ENCODE data around the gene XCR1.
"Not testable (repeated sequence)": the region's sequence is repeated elsewhere in the genome, so short reads cannot be mapped to it uniquely, and the experiment has no call there.

The XCR1 gene

DNA sequence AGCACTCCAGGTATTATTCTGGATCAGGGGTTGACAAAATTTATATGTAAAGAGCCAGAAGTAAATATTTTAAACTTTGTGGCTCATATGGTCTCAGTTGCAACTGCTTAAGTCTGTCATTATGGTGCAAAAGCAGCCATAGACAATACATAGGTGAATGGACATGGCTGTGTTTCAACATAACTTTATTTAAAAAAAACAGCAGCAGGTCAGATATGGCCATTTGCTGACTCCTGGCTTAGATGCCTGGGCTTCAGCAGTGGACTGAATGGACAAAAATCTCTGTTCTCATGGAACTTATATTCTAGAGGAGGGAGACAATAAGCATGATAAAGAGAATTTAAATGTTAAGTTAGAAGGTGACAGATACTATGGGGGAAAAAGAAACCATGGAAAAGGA lies 20.0 kb downstream of the XCR1 start:
- H3K27ac ChIP-seq = no peak overlapping the region
- H3K4me3 ChIP-seq = no peak overlapping the region
- no peaks in the 10 kb centered on the region for H3K9me3 ChIP-seq
- no peaks in the 10 kb centered on the region for H3K4me1 ChIP-seq
- H3K4me2 ChIP-seq = no peak overlapping the region
- H3K27me3 ChIP-seq = no peaks in the 10 kb centered on the region
- no peaks in the 10 kb centered on the region for H3K36me3 ChIP-seq
- TF ChIP-seq Cebpa-rat (IDR thresholded peaks at IDR 0.05) = no peak
- H4K20me1 ChIP-seq = no peaks in the 10 kb centered on the region
- no peak overlapping the region for H3K9ac ChIP-seq

DNA sequence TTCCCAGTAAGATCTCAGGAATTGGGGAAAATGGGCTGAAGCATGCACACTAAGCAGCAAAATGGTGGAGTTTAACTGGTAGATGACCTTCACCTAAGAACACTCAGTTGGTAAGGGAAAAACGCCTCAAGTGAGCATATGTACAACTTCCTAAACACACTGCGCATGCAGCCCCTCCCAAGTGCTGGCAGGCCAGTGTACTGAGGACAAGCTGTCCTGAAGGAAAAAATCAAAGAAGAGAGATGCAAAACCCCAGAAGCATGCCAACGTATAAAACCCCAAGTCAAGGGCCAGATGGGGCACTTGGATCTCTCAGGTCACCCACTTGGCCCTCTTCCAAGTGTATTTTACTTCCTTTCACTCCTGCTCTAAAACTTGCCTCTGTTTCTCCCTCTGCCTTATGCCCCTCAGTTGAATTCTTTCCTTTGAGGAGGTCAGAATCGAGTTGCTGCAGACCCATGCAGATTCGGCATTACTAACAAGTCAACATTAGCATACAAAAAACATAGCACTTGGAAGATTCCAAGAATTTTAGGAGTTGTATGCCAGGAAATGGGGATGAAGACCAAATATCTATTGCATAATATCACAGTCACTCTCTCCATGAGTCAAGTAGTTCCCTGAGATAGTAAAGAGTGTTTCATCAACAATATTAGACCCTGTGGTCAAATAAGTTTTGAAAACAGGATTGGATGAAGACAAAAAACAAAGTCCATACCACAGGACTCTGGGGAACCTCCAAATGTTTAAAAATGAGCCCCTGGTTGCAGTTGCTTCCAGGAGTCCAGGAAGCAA lies 20.8 kb downstream of the XCR1 start:
- no peak overlapping the region for H3K4me3 ChIP-seq
- H3K9ac ChIP-seq = no peak overlapping the region
- no peak overlapping the region for H3K27ac ChIP-seq
- H3K9me3 ChIP-seq = no peaks in the 10 kb centered on the region
- no peaks in the 10 kb centered on the region for H3K27me3 ChIP-seq
- no peaks in the 10 kb centered on the region for H3K36me3 ChIP-seq
- no peaks in the 10 kb centered on the region for H3K4me1 ChIP-seq
- no peaks in the 10 kb centered on the region for H4K20me1 ChIP-seq
- TF ChIP-seq Cebpa-rat (IDR thresholded peaks at IDR 0.05) = no peak
- H3K4me2 ChIP-seq = no peak overlapping the region

GRCh38 chr3:46003706-46004105 lies 23.6 kb downstream of the XCR1 start:
- not testable (repeated sequence) for H3K9ac ChIP-seq, H3K4me3 ChIP-seq, H3K4me2 ChIP-seq, H3K27ac ChIP-seq, H3K27me3 ChIP-seq, H3K9me3 ChIP-seq, H3K4me1 ChIP-seq, H4K20me1 ChIP-seq, H3K36me3 ChIP-seq

DNA sequence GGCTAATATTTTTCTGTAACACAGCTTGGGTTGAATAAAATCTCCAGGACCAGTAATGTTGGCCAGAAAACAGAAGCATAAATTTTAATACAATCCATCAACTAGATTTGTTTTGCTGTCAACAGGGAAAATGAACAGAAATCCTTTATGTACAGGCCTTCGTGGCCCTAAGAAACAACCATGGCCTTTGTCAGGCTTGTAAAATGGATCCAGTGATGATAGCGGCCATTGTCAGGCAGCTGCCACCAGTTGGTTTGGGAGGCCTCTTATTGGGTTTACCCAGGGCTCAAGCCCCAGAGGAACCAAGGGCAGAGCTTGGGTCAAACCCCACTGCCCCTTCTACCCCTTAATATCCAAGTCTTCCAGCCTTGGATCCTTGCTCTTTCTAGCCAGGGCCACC lies 26.1 kb downstream of the XCR1 start:
- TF ChIP-seq Cebpa-rat (IDR thresholded peaks at IDR 0.05) = no peak
- Histone ChIP-seq H3K9me3 (no peaks in the 10 kb centered on the region), H3K4me1 (peaks cover 3% of the 10 kb centered on the region; the same call in 1 of the 2 replicates), H3K9ac (no peak overlapping the region), H3K4me2 (no peak overlapping the region), H4K20me1 (no peaks in the 10 kb centered on the region), H3K27me3 (no peaks in the 10 kb centered on the region), H3K36me3 (no peaks in the 10 kb centered on the region), H3K27ac (no peak overlapping the region), H3K4me3 (no peak overlapping the region)

DNA sequence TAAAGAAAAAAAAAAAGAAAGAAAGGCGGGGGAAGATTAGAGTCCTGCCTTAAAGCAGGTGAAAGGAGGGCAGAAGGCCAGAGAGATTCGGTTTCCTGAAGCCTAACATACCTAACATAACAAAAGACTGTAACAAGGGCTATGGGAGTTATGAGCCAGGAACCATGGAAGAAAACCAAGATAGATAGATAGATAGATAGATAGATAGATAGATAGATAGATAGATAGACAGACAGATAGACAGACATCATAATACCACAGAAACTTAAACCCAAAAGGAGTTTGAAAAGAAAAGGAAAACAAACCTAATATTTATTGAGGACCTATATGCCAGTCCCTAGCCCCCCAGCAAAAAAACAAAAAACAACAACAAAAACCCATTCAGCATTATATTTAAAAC lies 29.3 kb downstream of the XCR1 start:
- Histone ChIP-seq H3K27me3 (no peaks in the 10 kb centered on the region), H3K4me3 (no peak overlapping the region), H3K27ac (no peak overlapping the region), H3K9me3 (no peaks in the 10 kb centered on the region), H4K20me1 (peaks cover under 1% of the 10 kb centered on the region; the same call in 1 of the 2 replicates), H3K36me3 (no peaks in the 10 kb centered on the region), H3K9ac (no peak overlapping the region), H3K4me1 (peaks cover 24% of the 10 kb centered on the region), H3K4me2 (no peak overlapping the region)
- TF ChIP-seq Cebpa-rat (IDR thresholded peaks at IDR 0.05) = no peak

- not testable (repeated sequence) for H3K9me3 ChIP-seq, H3K36me3 ChIP-seq, H4K20me1 ChIP-seq, H3K27ac ChIP-seq, H3K9ac ChIP-seq, H3K4me3 ChIP-seq, H3K4me2 ChIP-seq, H3K27me3 ChIP-seq
- H3K4me1 ChIP-seq = peaks cover 28% of the 10 kb centered on the region
These were observed 29.8 kb downstream of the XCR1 start for GRCh38 chr3:45997499-45997898.

GRCh38 chr3:45995236-45996192 lies 31.8 kb downstream of the XCR1 start, which contains the start of gene FYCO1:
Gene FYCO1, minus strand, starts transcription at chr3:45995824. Its CDS starts 10,914 bp downstream, at chr3:45984910.
- H3K4me3 ChIP-seq = peak within 1 kb of the TSS; percentile 96
- peak within 1 kb of the TSS; percentile 90 for H3K4me2 ChIP-seq
- H4K20me1 ChIP-seq = peaks cover 25% of the 10 kb centered on the region
- peaks cover 8% of the 10 kb centered on the region; the same call in 1 of the 2 replicates for H3K36me3 ChIP-seq
- no peaks in the 10 kb centered on the region for H3K9me3 ChIP-seq
- H3K27ac ChIP-seq = peak within 1 kb of the TSS; percentile 95
- H3K4me1 ChIP-seq = peaks cover 42% of the 10 kb centered on the region
- H3K9ac ChIP-seq = peak within 1 kb of the TSS; percentile 94
- no peak for TF ChIP-seq Cebpa-rat (IDR thresholded peaks at IDR 0.05)
- no peaks in the 10 kb centered on the region for H3K27me3 ChIP-seq

DNA sequence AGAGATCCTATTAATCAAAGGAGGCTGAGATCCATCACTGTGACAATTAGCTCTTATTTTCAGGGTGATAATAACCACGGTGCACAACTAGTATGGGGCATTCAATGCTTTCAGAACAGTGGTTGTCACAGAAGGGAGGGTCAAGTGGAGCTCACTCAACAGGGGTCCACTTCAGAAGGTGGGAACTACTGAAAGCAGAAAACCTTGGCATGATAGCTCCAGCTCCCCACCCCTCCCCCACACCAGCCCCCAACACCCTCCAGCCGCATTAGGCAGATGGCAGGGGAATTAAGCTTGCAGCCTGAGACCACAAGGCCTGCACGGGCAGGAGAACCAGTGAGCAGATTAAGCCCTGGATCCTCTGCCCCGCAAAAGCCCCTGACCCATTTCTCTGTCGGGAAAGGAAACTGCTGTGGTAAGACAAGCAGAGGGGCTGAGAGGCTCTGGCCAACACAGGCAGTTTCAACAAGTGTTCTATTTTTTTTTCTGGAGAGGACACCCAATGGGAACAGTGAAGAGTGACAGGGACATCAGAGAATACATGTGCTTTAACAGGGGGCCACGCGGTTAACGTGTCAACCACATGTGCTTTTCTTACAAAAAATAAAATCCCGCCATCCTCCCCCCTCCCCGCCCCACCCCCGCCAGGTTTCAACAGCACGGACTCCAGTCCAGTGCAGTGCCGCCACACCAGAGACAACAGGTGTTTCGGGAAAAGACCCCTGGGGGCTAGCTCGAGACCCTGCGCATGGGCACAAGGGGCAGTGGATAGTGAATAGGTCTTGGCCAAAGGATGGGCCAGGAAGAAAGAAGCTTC lies 32.7 kb downstream of the XCR1 start:
- Histone ChIP-seq H3K9me3 (no peaks in the 10 kb centered on the region), H3K4me3 (peak overlapping the region; percentile 96), H3K27me3 (no peaks in the 10 kb centered on the region), H3K36me3 (peaks cover 8% of the 10 kb centered on the region), H3K27ac (peak overlapping the region; percentile 95), H3K4me2 (peak overlapping the region; percentile 90), H4K20me1 (peaks cover 33% of the 10 kb centered on the region), H3K4me1 (peaks cover 42% of the 10 kb centered on the region), H3K9ac (peak overlapping the region; percentile 94)
- TF ChIP-seq Cebpa-rat (IDR thresholded peaks at IDR 0.05) = no peak

GRCh38 chr3:45993421-45994027 lies 33.8 kb downstream of the XCR1 start:
- Histone ChIP-seq H3K9me3 (no peaks in the 10 kb centered on the region), H3K4me3 (no peak overlapping the region), H3K4me1 (peaks cover 42% of the 10 kb centered on the region), H3K9ac (no peak overlapping the region), H3K4me2 (peak overlapping the region; percentile 90), H3K27ac (0 out of 2 replicates have a peak overlapping the region, but pooled peaks have one; percentile 10), H3K27me3 (no peaks in the 10 kb centered on the region), H4K20me1 (peaks cover 44% of the 10 kb centered on the region), H3K36me3 (peaks cover 13% of the 10 kb centered on the region)
- TF ChIP-seq Cebpa-rat (IDR thresholded peaks at IDR 0.05) = no peak

Data from BLaER1 (cell line).